Erythroblast (primary cell): ENCODE data around the gene PHF12.
"Not testable (repeated sequence)": the region's sequence is repeated elsewhere in the genome, so short reads cannot be mapped to it uniquely, and the experiment has no call there.

ENCODE experiments used
- DNase-seq, 2 experiments: peaks; one replicate each; lab custom pipeline; 2025; lab: John Stamatoyannopoulos, UW
- GATA1 ChIP-seq: IDR thresholded peaks from 2 replicates; pipeline ENCODE4 v1.6.1; 2011; ENCODE audit warnings: low read depth, mild to moderate bottlenecking, control low read depth, low read length, moderate library complexity
- POLR2A ChIP-seq: IDR thresholded peaks from 2 replicates; pipeline ENCODE4 v1.6.1; 2011; ENCODE audit warnings: mild to moderate bottlenecking, low read length

The PHF12 gene

DNA sequence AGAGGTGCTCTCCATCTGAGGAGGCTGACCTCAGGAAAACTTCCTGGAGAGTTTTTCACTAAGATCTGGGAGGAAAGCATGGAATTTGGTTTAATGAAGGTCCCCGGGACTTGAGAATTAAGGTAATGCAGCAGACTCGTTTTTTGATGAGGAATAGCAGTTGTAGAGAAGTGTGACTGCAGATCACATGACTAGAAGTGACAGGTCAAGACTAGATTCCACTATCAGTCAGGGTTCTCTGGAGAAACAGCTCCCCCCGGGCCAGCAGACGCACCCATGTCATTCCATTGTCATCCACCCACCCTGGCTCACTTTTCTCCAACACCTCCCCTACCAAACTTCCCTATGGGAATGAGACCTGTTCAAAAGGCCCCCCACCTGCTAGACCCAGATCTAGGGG lies 46.5 kb downstream of the PHF12 start:
- no peak for TF ChIP-seq POLR2A
- TF ChIP-seq GATA1, result no peak

DNA sequence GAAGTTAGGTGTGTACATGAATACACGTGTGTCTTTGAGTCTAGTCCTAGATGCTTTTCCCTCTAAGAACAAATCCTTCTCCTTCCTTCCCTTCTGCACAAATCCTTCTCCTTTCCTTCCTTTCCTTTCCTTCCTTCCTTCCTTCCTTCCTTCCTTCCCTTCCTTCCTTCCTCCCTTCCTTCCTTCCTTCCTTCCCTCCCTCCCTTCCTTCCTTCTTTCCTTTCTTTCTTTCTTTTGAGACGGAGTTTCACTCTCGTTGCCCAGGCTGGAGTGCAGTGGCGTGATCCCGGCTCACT lies 47.8 kb downstream of the PHF12 start:
- DNase-seq, result not testable (repeated sequence)

More for the DNA sequence above, 46.5 kb downstream of the PHF12 start:
- peak; percentile 68 to 69 for DNase-seq

DNA sequence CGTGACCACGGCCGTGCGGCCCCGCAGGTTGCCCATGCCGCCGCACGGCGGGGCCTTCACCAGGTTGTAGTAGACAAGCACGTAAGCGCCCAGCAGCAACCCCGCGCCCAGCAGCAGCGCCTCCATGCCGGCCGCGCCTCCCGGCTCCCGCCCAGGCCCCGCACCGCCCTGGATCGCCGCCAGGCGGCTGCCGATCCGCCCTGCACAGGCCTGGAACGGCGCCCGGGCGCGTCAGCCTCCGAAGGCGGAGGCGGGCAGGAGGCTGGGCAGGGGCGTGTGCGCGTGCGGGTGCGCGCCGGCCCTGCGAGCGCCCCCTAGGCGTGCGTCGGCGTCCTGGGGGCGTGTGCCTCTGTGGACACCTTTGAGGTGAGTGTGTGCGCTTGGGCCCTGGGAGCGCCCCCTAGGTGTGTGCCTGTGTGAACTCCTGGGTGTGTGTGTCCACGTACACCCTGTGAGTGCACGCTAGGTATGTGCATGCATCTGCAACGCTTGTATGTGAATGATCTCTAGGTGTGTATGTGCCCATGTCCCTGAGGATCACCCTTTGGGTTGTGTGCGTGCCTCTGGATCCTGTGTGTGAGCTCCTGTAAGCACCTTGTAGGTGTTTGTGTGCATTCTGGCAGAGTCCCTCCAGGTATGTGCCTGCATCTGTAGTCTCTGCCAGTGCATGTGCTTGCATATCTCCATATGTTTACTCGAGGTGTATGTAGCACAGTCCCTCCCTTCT lies 48.3 kb downstream of the PHF12 start, which contains the start of gene DHRS13:
Gene DHRS13 (minus strand): TSS at position 261 of the 727 bp plus-strand sequence. CDS start 135 bp downstream, at position 126.
- TF ChIP-seq GATA1 (no peak), POLR2A (peak; percentile 64)
- DNase-seq, result peak; percentile 96 to 99

DNA sequence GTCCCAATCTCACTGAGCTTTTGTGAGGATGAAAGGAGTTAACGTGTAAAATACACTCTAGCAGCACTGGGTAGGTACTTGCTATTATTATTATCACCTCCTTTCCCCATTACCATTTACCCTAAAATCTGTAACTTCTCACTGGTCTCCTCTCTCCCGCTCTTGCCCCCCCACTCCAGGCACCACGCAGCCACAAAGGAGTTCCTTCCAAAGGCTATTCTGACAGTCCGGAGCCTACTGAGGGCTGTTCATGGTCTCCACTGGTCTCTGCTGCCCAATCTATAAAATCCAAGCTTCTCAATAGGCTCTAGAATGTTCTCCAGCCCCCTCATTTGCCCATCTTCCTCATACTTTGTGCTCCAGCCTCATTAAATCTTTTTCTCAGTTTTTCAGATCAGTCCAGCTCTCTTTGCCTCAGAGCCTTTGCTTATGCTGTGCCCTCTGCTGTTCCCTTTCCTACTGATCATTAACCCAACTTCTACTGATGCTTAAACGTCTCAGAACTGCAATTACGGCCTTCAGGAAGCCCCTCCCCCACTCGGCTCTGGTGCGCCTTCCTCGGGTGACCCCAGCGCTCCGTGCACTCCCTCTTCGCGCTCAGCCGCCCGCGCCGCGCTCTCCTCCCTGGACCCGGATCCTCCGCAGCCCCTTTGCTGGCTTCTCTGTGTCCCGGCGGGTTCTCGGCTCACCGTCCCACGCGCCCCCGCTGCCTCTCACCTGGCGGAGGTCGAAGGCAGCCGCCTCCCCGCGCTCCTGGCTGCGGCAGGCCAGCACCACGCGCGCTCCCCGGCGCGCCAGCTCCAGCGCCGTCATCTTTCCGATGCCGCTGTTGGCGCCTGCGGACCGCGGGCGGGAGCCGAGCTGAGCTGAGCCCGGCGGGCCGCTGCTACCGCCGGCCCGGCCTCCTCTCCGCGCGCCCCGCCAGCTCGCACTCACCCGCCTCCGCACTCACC lies 49.2 kb downstream of the PHF12 start:
- TF ChIP-seq POLR2A (no peak), GATA1 (no peak)
- peak; percentile 68 to 75 for DNase-seq

DNA sequence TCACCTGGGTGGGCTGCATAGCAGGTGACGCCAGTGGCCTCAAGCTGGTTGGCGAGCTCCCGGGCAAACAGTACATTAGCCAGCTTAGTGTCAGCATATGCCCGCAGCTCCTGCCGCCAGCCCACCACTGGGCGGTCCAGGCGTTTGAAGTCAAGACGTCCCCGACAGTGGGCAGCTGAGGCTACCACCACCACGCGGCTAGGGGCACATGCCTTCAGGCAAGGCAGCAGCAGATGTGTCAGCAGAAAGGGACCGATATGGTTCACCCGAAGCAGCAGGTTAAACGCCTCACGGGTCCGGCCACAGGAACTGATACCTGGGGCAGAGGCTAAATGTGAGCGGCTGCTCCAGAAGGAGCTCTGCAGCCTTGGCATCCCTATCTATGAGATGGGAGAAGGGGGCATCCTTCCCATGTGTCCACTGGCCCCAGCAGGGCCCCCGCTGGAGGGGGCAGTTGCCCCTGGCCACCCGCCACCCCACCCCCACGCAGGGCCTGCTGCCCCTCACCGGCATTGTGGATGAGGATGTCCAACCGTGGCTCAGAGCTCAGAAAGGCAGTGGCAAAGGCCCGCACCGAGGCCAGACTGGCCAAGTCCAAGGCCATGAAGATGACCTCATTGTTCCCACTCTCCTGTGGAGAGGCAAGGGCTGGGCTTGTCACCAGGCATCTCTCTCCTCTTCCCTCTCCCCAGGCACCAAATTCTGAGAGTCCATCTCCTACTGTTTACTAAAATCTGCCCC lies 50.2 kb downstream of the PHF12 start:
- TF ChIP-seq POLR2A, result no peak
- no peak for TF ChIP-seq GATA1
- peak in 1 of 2 experiments; percentile 51 for DNase-seq

DNA sequence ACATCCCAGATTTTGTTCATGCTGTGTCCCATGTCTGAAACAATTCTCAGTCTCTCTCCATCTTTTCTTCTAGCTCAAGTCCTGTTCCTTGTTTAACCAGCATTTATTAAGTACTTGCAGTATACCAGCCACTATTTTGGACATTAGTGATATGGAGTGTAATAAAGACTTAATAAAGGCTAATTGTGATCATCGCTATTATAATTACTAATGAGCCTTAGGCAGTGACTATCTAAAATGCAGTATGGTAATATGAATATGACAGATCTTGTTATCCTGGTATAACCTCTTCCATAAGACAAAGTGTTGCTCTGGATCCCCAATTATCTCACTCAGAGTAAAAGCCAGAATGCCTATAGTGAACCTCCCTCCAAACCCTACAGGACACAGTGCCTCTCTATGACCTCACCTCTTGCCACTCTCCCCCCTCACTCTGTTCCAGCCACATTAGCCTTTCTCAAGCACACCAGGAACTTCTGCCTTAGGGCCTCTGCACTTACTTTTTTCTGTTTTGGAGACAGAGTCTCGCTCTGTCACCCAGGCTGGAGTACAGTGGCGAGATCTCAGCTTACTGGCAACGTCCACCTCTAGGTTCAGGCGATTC lies 52.0 kb downstream of the PHF12 start:
- DNase-seq, result peak; percentile 45 to 63

DNA sequence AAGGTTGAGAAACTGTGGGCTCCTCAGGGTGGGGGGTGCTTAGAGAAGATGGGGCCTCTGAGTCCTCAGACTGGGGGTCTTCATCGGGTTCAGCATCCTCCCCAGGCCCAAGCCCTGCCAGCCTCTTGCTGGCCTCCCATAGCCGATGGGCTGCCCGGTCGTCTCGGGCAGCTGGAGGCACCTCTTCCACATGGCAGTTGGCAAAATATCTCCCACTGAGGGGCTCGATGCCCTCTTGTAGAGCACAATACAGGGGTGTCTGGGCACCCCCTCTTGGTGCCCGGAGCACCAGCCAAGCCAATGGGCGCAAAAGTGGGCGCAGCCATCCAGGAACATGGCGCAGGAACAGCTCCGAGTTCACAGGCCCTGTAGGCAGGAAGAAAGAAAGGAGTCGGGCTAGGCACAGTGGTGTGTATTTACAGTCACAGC lies 52.8 kb downstream of the PHF12 start:
- DNase-seq, result no peak
- TF ChIP-seq GATA1 (no peak), POLR2A (no peak)

More for the DNA sequence above, 52.0 kb downstream of the PHF12 start:
- TF ChIP-seq GATA1, result no peak

DNA sequence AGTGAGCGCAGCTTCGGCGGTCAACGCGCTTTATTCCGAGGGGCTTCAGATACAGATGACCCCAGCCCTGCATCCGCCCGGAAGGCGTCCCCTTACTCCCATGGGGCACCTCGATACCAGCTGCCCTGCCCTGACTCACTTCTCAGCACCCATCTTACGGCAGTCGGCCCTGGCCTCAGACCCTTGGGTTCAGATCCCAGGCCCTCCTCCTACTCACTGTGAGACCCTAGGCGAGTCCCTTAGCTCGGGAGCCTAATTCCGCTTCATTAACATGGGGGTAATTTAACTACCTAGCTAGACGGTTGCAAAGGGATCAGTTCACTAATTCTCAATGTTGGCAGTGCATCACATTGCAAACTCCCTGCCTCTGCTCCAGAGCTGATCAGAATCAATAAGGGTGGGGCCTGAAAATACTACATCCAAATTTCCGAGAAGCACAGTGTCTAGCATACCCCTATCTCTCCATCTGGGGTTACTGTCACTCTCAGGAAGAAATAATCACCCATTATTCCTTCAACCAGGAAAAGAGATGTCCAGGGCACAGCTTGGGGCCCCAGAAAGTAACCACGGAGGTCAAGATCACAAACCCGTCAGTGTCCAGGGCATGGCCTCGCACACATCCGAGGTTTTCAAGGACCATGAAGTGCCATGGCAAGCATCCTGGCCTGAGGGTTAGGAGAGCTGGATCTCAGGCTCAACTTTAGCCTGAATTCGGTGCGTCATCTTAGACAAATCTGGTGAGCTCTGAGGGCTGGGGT lies 53.4 kb downstream of the PHF12 start:
- TF ChIP-seq GATA1 (no peak), POLR2A (peak; percentile 71)
- DNase-seq, result peak; percentile 54 to 69

DNA sequence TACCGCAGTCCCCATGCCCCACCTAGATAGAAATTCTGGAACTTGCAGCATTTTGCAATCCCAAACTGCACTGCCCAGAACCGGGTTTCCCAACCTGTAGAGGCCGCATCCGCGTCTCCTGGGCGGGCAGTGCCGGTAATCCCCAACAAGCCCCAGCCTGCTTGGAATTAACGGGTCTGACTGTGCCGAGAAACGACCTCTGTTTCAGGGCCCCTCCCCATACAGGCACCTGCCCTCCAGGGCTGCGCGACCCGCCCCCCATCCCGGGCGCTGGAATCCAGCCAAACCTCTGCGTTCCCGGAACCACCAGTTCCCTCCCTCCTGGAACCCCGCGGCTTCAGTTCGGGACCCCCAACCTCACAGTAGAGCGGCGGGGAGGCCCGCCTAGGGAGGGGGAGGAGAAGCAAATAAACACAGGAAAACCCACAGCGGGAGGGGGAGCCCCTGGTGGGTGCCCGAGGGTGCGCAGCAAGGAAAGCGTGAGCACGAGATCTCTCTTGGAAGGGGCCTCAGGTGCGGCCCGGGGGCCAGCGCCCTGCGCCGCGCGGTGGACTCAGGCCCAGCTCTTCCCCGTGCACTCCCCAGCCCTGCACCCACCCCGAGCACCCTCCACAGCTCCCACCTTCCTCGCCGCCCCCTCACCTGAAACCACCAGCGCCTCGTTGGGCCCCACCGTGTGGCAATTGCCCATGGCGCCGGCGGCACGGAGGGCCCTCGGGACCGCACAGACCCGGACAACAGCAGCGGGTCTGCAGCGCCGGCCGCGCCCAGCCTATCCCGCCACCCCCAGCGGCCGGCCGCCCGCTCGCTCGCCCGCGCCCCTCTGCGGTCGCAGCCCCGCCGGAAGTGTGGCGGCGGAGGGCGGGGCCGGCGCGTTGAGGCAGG lies 54.2 kb downstream of the PHF12 start, which contains the start of gene FLOT2:
Gene FLOT2 (minus strand): TSS at position 850 of the 885 bp plus-strand sequence. CDS start 159 bp downstream, at position 691.
- peak; percentile 73 to 79 for DNase-seq
- TF ChIP-seq GATA1 (no peak), POLR2A (peak; percentile 73)

DNA sequence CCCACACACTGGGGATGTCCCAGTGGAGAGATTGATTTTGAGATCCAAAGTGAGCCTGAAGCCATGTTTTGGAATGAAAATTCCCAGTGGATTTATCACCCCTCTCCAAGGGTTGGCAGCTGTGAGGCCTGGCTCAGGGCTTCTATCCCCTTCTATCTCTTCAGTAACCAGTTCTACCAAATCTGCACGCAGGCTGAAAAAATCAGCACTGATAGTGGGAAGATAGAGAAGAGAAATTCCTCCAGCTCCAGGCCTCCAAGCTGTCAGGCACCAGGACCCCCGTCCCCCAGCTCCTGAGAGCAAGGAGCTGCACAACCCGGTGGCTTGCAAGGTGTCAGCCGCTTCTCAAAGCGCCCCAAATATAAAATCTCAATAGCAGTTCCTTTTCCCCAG lies 54.8 kb downstream of the PHF12 start:
- TF ChIP-seq POLR2A (no peak), GATA1 (no peak)
- DNase-seq, result no peak

DNA sequence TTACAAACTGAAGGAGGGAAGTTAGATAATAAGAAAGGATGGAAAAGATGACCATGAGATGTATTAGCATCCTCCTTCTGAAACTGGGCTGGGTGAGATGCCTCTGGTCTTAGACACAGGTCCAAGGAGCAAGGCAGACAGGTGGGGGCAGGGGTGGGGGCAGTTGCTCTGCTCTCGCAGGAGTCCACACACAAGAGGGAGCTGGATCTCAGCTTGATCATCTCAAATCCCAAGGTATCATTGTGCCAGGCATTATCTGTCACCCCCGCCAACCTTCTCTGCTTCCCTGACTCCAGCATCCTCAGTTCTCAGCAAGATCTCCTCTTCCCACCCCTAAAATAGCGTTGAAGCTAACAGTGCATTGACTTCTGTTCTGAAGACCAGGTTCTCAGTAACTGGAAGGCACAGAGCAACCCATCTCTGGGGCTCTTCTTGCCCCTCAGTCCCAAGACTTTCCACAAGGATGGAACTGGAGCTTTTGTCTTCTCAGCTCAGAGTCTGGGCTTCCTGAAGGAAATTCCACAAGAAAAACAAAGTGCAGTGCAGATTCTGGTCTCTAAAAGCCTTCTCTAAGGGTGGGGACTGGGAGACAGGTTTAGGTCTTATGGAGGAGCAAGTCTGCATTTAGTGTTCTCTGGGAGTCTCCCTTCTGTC lies 55.4 kb downstream of the PHF12 start:
- DNase-seq, result no peak
- TF ChIP-seq POLR2A (no peak), GATA1 (no peak)

DNA sequence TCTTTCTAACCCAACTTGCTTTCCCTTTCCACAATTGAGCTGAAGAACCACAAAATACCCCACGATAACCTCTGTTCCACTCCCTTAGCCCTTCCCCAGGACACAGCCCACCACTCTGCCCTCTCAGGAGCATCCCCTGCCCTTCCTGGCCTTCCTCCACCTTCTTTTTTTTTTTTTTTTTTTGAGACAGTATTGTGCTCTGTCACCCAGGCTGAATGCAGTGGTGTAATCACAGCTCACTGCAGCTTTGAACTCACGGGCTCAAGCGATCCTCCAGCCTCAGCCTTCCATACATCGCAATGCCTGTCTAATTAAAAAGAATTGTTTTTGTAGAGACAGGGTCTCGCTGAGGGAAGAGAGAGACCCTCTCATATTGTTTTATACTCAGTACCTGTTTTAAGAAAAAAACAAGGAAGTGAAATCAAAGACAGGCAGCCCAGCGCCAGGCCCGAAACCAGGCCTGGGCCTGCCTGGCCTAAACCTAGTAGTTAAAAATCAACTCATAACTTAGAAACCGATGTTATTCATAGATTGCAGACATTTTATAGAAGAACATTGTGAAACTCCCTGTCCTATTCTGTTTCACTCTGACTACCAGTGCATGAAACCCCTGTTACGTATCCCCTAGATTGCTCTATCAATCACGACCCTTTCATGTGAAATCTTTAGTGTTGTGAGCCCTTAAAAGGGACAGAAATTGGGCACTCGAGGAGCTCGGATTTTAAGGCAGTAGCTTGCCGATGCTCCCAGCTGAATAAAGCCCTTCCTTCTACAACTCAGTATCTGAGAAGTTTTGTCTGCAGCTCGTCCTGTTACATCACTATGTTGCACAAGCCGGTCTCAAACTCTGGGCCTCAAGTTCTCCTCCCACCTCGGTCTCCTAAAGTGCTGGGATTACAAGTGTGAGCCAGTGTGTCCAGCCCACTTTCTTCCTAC lies 57.8 kb downstream of the PHF12 start:
- DNase-seq, result not testable (repeated sequence)
